OCI-LY7 (cell line): ENCODE results near the gene PHOX2A.

Experiments used
- EZH2phosphoT487 ChIP-seq: fragments of 200-600 bp; sonication (generic); IDR thresholded peaks from 2 replicates; pipeline ENCODE4 v1.6.1; 2018; ENCODE audit warnings: low read depth, borderline replicate concordance, mild to moderate bottlenecking, mixed run types, antibody characterized with exemption, low read length, moderate library complexity, mixed read lengths
- TF ChIP-seq, protein P1 (sequence below): fragments of 200-600 bp; sonication (generic); conservative IDR thresholded peaks from 2 replicates; pipeline ENCODE4 v1.5.1; 2014; ENCODE audit warnings: mild to moderate bottlenecking, antibody characterized with exemption, low read length, moderate library complexity, mixed read lengths

DNA sequence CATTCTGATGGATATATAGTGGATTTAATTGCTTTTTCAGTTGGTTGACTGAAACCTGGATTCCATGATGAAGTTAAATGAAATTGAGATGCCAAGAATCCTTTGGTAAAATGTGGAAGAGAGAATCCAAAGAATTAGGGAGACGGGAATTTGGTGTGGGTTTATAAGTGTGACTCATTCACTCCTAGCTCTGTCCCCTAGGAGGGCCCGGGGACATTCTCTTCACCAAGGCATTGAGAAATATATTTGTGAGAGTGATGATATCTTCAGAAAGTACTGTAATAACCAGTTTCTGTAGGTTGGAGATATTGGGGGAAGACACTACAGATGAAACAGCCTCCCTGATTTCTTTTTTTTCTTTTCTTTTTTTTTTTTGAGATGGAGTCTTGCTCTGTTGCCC, 13.6 kb upstream of the PHOX2A start:
- TF ChIP-seq, protein P1, sequence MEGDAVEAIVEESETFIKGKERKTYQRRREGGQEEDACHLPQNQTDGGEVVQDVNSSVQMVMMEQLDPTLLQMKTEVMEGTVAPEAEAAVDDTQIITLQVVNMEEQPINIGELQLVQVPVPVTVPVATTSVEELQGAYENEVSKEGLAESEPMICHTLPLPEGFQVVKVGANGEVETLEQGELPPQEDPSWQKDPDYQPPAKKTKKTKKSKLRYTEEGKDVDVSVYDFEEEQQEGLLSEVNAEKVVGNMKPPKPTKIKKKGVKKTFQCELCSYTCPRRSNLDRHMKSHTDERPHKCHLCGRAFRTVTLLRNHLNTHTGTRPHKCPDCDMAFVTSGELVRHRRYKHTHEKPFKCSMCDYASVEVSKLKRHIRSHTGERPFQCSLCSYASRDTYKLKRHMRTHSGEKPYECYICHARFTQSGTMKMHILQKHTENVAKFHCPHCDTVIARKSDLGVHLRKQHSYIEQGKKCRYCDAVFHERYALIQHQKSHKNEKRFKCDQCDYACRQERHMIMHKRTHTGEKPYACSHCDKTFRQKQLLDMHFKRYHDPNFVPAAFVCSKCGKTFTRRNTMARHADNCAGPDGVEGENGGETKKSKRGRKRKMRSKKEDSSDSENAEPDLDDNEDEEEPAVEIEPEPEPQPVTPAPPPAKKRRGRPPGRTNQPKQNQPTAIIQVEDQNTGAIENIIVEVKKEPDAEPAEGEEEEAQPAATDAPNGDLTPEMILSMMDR, result no peak
- no peak for TF ChIP-seq EZH2phosphoT487
